NCI-H446 treated with DMSO at 0.1 percent for 48 hours (cell line): ENCODE data around the gene OR4K5.
"Not testable (repeated sequence)": the region's sequence is repeated elsewhere in the genome, so short reads cannot be mapped to it uniquely, and the experiment has no call there.

Source experiments
- DNase-seq: peaks from one replicate; lab custom pipeline; 2025; lab: John Stamatoyannopoulos, UW

OR4K5 gene, protein sequence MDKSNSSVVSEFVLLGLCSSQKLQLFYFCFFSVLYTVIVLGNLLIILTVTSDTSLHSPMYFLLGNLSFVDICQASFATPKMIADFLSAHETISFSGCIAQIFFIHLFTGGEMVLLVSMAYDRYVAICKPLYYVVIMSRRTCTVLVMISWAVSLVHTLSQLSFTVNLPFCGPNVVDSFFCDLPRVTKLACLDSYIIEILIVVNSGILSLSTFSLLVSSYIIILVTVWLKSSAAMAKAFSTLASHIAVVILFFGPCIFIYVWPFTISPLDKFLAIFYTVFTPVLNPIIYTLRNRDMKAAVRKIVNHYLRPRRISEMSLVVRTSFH

GRCh38 chr14:19920021-19920657, at the start of gene OR4K5:
TSS of gene OR4K5 (plus strand) at chr14:19920607. CDS start at chr14:19920607, 0 bp downstream.
- DNase-seq = no peak

DNA sequence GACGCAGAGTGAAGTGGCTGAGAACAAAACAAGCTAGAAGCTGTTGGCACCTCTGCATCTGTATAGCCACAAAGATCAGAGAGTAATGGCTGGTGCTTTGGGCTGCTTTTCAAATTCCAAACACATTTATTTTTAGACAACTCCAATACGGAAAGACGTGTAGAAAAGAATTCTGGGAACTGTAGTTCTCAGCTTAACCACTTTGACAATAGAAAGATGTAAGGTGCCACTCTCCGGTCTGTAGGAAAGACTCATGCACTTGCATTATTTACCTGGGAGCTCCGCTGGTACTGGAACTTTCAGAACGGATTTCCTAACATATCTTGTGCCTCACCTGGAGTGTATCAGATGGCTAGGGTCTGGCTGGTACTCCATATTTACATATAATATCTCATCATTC, 47.2 kb upstream of the OR4K5 start:
- DNase-seq = no peak

DNA sequence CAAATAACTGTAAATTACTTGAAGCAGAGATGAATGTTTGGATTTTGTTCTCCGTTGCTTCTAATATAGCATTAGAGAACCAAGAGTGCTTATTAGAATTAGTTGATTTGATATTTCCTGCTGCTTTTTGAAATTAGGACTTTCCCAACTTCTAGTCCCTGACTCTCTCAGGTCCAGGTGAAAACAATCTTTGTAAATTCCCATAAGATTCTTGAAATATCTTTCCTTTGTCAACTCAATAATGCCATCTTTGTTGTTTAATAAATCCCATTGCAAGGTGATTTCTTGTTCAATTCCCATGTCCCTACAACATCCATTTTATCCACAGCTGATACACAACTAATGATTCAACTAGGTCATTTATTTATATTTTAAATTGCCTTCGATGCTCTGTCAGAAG, 45.6 kb upstream of the OR4K5 start, which contains the start of gene OR4K2:
TSS of gene OR4K2 (plus strand) at position 301 of the 400 bp plus-strand sequence. CDS start 1,126 bp downstream, outside the sequence.
- no peak for DNase-seq

DNA sequence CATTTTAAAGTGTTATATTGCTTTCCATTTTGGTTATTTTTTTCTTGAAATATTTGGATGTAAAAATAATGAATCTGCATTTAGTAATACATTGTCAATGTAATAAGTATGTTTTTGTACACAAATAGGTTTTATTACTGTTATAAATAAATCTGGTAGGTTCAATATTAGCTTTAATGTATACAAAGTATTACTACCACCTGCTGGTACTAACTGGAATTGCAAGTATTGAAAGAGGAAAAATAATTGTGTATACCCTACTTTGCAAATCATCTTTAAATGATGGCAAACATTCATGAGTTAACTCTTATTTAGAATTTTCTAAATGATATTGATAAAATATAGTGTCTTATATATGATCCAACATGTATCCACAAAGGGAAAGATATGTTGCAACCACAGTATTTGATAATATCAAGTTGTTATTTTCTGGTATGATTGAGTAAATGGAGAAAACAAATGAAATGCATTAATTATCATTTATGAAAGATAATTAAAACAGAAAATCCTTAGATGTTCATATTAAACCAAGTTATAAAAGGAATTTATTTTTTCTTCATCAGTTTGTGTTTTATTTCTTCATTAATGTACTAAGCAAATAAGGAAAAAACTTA, 42.3 kb upstream of the OR4K5 start:
- no peak for DNase-seq

- DNase-seq = no peak
Observed at GRCh38 chr14:19895282-19895681, 25.1 kb upstream of the OR4K5 start.

GRCh38 chr14:19900999-19901398, 19.4 kb upstream of the OR4K5 start:
- DNase-seq = no peak

DNA sequence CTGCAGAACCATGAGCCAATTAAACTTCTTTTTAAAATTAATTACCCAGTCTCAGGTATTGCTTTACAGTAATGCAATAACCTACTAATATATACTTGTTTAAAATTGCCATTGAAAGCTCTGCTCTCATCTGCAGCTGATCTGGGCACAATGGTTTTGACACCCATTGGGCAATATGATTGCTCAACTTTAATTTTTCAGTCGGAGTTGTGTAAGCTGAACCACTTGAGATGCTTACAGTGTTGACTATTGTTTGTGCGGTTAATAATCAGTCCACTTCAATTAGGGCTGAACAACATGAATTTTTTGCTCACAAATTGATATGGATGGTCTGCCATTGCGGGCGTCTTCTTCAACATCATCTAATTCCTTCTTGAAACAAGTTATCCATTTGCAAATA, 18.0 kb upstream of the OR4K5 start:
- DNase-seq = no peak

GRCh38 chr14:19906665-19907064, 13.7 kb upstream of the OR4K5 start:
- no peak for DNase-seq

DNA sequence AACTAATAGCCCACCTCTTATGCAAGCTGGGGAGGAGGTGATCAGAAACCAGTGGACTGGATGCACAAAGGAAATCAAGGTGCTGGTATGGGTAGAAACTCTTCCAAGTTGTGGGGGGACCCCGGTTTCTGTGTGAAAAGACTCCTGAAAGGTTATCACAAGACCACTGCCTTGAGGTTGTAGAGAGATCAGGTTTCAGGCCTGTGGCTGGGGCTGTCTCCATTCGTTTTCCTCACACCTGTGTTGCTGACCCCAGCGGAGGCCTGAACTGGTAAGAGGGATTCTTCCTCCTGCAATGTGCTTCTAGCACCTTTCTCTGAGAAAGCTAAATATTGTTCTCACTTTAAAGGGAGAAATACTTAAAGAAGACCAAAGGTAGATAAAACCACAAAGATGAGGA, 9.3 kb upstream of the OR4K5 start:
- no peak for DNase-seq

DNA sequence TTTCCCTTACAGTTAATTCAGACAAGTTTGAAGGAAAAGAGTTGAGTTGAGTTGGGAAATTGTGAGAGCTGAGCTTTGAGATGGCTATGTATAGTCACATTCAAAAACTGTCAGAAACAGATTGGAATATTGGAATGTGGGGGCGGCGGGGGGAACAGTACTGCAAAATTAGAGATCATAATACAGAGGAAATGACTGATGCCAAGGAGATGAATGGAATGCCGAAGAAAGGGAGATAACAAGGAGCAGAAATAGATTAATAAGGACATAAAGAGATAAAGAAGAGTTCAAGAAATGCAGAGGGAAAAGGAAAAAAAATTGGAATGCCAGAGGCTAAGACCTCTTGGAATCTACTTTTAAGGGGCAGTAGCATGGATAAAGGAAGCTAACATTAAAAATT, 3.2 kb upstream of the OR4K5 start:
- DNase-seq = no peak

- no peak for DNase-seq
Observed at GRCh38 chr14:19917955-19918518, 2.4 kb upstream of the OR4K5 start.

- no peak for DNase-seq
Observed at GRCh38 chr14:19918553-19919264, 1.7 kb upstream of the OR4K5 start.

DNA sequence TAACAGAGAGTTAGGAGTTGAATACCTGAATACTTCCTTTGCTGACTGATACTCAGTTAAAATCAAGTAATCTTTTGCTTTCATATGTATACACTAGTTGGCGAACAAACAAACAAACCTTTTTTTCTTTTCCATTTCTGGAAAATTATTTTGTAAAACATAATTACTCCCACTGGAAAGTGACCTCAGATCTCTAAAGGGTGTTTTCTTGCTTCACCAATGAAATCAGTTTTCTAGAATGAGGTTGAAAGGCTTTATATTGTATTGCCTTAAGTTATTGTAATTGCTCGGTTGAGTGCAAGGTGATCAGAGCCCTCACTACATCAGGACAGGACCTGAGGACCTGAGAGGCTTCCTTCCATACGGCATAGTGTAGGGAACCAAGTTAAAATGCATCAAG, 10.2 kb downstream of the OR4K5 start, which contains the start of gene OR4K1:
TSS of gene OR4K1 (plus strand) at position 301 of the 400 bp plus-strand sequence. CDS start 4,750 bp downstream, outside the sequence.
- DNase-seq = no peak

GRCh38 chr14:19941668-19942067, 21.3 kb downstream of the OR4K5 start:
- no peak for DNase-seq

- DNase-seq = no peak
Observed at GRCh38 chr14:19947413-19948090, 27.1 kb downstream of the OR4K5 start.

GRCh38 chr14:19949218-19949617, 28.8 kb downstream of the OR4K5 start:
- DNase-seq = no peak

DNA sequence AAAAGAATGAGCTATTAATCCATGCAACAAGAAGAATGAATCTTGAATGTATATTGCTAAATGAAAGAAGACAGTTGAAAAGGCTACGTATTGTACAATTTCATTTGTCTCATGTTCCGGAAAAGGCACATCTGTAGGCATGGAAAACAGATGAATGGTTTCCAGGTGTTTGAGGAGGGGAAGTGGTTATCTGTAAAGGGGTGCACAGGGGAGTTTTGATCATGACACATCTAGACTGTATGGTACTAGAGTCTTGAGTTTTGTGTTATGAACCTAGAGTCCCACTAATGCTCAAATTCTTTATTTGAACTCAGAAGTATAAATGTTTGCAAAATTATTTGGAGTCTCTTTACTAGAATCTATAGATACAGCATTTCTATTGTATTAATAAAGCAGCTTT, 49.3 kb downstream of the OR4K5 start:
- DNase-seq = not testable (repeated sequence)
